SU-DHL-6 (cell line): ENCODE measurements around the gene IQSEC3.

Source experiments
- CTCF ChIP-seq: fragments of 200-600 bp; sonication (generic); IDR thresholded peaks from one replicate; pipeline ENCODE4 v1.5.1; 2017; ENCODE audit warnings: antibody characterized with exemption, mild to moderate bottlenecking, low read length, moderate library complexity; ENCODE audit not compliant: insufficient read depth, poor library complexity, severe bottlenecking
- EZH2phosphoT487 ChIP-seq: fragments of 200-600 bp; sonication (generic), shearing (Covaris generic); conservative IDR thresholded peaks from 2 replicates; pipeline ENCODE4 v1.6.1; 2018; ENCODE audit warnings: mild to moderate bottlenecking, antibody characterized with exemption, low read length, moderate library complexity, mixed read lengths

- no peak for TF ChIP-seq CTCF
- no peak for TF ChIP-seq EZH2phosphoT487
Observed at GRCh38 chr12:131732-132495, 65.3 kb downstream of the IQSEC3 start.
